Measurements from ENCODE around the gene ADAD2. TPM values are rescaled to one million over a fixed set of nuclear protein-coding genes. Genes with fewer than 3 reads are reported as not detected.

ADAD2 gene
- total RNA-seq, 6 experiments from 2014 or later, result 0.87 to 1.0 TPM; not detected in 4

GRCh38 chr16:84196101-84196500 is 5.1 kb downstream of the ADAD2 start:
- H3K36me3 ChIP-seq, result no peaks in the 10 kb centered on the region
- H3K27ac ChIP-seq, result no peak overlapping the region
- intact Hi-C loops (cut with DNase I), result no loop called here
- no peak for TF ChIP-seq CTCF (IDR thresholded peaks at IDR 0.05)
- no peak for TF ChIP-seq POLR2A (IDR thresholded peaks at IDR 0.05)
- no peaks in the 10 kb centered on the region for H3K9me3 ChIP-seq
- no peaks in the 10 kb centered on the region for H3K27me3 ChIP-seq
- no peaks in the 10 kb centered on the region for H3K4me1 ChIP-seq
- no peak overlapping the region for H3K4me3 ChIP-seq
- ATAC-seq, result no peak
- no peak for DNase-seq
- no CpG with 5 or more reads among the region's 16 CpGs for WGBS (ENCODE audit: insufficient coverage, low coverage, low lambda C conversion rate, missing lambda C conversion rate)

- no peaks in the 10 kb centered on the region for H3K4me1 ChIP-seq
- ATAC-seq (no peak), DNase-seq (no peak)
- TF ChIP-seq CTCF (IDR thresholded peaks at IDR 0.05) (no peak), POLR2A (IDR thresholded peaks at IDR 0.05) (no peak)
- no peak overlapping the region for H3K4me3 ChIP-seq
- H3K36me3 ChIP-seq, result no peaks in the 10 kb centered on the region
- 65% methylated on average over 10 of the region's 16 CpGs for WGBS (ENCODE audit: insufficient coverage, low coverage, low lambda C conversion rate, missing lambda C conversion rate)
- no peak overlapping the region for H3K27ac ChIP-seq
- H3K9me3 ChIP-seq, result no peaks in the 10 kb centered on the region
- H3K27me3 ChIP-seq, result no peaks in the 10 kb centered on the region
- intact Hi-C loops (cut with DNase I), result no loop called here
Observed at GRCh38 chr16:84196727-84197394, 5.9 kb downstream of the ADAD2 start.

GRCh38 chr16:84197466-84198128 is 6.6 kb downstream of the ADAD2 start:
- H3K27ac ChIP-seq, result no peak overlapping the region
- intact Hi-C loops (cut with DNase I), result no loop called here
- H3K27me3 ChIP-seq, result no peaks in the 10 kb centered on the region
- no peaks in the 10 kb centered on the region for H3K36me3 ChIP-seq
- H3K4me1 ChIP-seq, result no peaks in the 10 kb centered on the region
- DNase-seq (no peak), ATAC-seq (no peak)
- H3K9me3 ChIP-seq, result no peaks in the 10 kb centered on the region
- no peak overlapping the region for H3K4me3 ChIP-seq
- TF ChIP-seq CTCF (IDR thresholded peaks at IDR 0.05) (no peak), POLR2A (IDR thresholded peaks at IDR 0.05) (no peak)
- 57% methylated on average over 1 of the region's 14 CpGs for WGBS (ENCODE audit: insufficient coverage, low coverage, low lambda C conversion rate, missing lambda C conversion rate)

- Histone ChIP-seq H3K27me3 (no peaks in the 10 kb centered on the region), H3K9me3 (no peaks in the 10 kb centered on the region), H3K36me3 (no peaks in the 10 kb centered on the region), H3K27ac (no peak overlapping the region), H3K4me1 (no peaks in the 10 kb centered on the region), H3K4me3 (no peak overlapping the region)
- WGBS (ENCODE audit: insufficient coverage, low coverage, low lambda C conversion rate, missing lambda C conversion rate), result 83% methylated on average over 6 of the region's 10 CpGs
- DNase-seq (no peak), ATAC-seq (no peak)
- TF ChIP-seq POLR2A (IDR thresholded peaks at IDR 0.05) (no peak), CTCF (IDR thresholded peaks at IDR 0.05) (no peak)
- intact Hi-C loops (cut with DNase I), result no loop called here
Observed at GRCh38 chr16:84198401-84198800, 7.4 kb downstream of the ADAD2 start.
